Rectal smooth muscle tissue (tissue), 1 donor: ENCODE results near the gene IGF2R.
"Not testable (repeated sequence)": the region's sequence is repeated elsewhere in the genome, so short reads cannot be mapped to it uniquely, and the experiment has no call there.

Source experiments
- H3K27ac ChIP-seq: one replicate; pipeline ENCODE4 v1.7.0; 2013; ENCODE audit warnings: low read depth, low read length, inconsistent platforms
- H3K27me3 ChIP-seq: one replicate; pipeline ENCODE4 v1.7.0; 2013; ENCODE audit warnings: low read length; ENCODE audit not compliant: control insufficient read depth, insufficient read depth
- H3K36me3 ChIP-seq: one replicate; pipeline ENCODE4 v1.7.0; 2013; ENCODE audit warnings: low read length; ENCODE audit not compliant: control insufficient read depth, insufficient read depth
- H3K4me1 ChIP-seq: one replicate; pipeline ENCODE4 v1.7.0; 2013; ENCODE audit warnings: low read length; ENCODE audit not compliant: control insufficient read depth, insufficient read depth
- H3K4me3 ChIP-seq: one replicate; pipeline ENCODE4 v1.7.0; 2013; ENCODE audit warnings: low read length
- H3K9ac ChIP-seq: one replicate; pipeline ENCODE4 v1.7.0; 2013; ENCODE audit warnings: low read length

Gene IGF2R

DNA sequence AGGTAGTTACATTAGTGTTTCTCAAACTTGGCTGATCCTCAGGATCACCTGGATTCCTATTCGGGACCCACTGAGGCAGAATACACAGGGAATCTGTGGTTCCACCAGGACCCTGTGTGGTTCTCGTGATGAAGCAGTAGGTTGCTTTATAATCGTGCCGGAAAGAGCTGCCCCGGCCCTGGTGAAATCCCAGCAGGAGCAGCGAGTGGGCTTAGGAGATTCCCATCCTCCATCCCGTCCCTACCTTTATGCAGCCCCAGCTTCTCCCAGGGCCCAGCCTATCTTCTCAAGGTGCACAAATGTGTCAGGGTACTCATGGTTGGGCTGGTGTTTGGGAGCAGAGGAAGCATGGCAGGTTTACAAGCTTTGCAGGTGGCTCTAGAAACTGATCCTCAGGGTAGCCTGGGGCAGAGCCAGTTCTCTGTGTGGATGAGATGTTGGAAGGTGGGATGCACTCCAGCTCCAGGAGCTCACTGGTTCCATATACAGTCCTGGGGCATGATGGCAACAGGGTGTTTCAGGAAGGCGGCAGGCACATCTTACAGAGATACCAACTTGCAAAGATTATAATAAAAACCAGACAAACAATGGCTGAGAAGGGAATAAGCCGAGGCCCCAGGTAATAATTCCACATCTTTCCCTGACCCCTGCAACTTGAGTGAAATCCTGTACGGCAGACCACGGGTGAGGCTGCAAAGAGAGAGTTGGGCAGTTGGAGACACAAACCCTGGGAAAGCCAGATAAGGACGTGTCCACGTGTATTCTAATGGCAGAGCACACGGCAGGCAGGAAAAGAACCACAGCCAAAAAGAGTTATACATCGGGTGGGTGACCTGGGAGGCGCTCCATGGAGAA, 158.6 kb downstream of the IGF2R start:
- Histone ChIP-seq H3K4me1 (no peaks in the 10 kb centered on the region), H3K27me3 (no peaks in the 10 kb centered on the region), H3K9ac (no peak overlapping the region), H3K36me3 (no peaks in the 10 kb centered on the region), H3K4me3 (no peak overlapping the region), H3K27ac (no peak overlapping the region)

GRCh38 chr6:160128125-160128683, 159.3 kb downstream of the IGF2R start:
- no peak overlapping the region for H3K27ac ChIP-seq

DNA sequence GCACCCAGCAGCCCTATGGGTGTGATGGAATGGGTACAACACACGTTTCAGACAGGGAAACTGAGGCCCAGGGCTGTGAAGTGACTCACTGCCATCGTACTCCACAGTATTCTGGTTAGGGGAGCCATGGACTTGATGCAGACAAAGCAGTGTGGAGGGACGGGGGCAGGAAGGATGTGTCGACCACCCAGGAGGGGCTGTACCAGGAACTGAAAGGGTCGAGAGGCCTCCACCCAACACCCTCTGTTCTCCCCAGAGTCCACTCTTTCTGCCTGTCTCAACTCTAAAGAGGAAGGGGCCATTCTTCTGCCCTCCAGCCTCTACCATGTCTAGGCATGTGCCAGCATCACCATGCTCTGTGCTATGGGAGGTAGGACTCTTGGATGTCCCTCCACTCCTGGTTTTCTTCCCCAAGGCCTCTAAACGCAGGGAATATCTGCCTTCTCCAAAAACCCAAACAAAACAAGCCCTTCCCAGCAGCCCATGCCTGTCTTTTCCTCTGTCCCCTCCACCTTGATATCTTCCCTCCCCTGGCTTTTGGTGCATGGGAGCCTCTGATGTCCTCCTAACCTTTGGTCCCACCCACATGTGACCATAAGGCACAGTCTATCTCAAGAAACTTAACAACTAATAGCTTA, 160.1 kb downstream of the IGF2R start:
- Histone ChIP-seq H3K36me3 (no peaks in the 10 kb centered on the region), H3K27me3 (no peaks in the 10 kb centered on the region), H3K9ac (no peak overlapping the region), H3K4me1 (no peaks in the 10 kb centered on the region), H3K27ac (no peak overlapping the region), H3K4me3 (no peak overlapping the region)

More at GRCh38 chr6:160128125-160128683, 159.3 kb downstream of the IGF2R start:
- no peaks in the 10 kb centered on the region for H3K27me3 ChIP-seq
- H3K4me1 ChIP-seq: no peaks in the 10 kb centered on the region
- H3K4me3 ChIP-seq: no peak overlapping the region
- no peak overlapping the region for H3K9ac ChIP-seq
- no peaks in the 10 kb centered on the region for H3K36me3 ChIP-seq

GRCh38 chr6:160129881-160130615, 161.2 kb downstream of the IGF2R start:
- no peak overlapping the region for H3K4me3 ChIP-seq
- no peak overlapping the region for H3K9ac ChIP-seq
- H3K36me3 ChIP-seq: no peaks in the 10 kb centered on the region
- H3K27me3 ChIP-seq: no peaks in the 10 kb centered on the region
- H3K4me1 ChIP-seq: no peaks in the 10 kb centered on the region
- no peak overlapping the region for H3K27ac ChIP-seq

GRCh38 chr6:160130729-160131484, 162.0 kb downstream of the IGF2R start:
- Histone ChIP-seq H3K4me1 (no peaks in the 10 kb centered on the region), H3K4me3 (no peak overlapping the region), H3K36me3 (no peaks in the 10 kb centered on the region), H3K27ac (no peak overlapping the region), H3K9ac (no peak overlapping the region), H3K27me3 (no peaks in the 10 kb centered on the region)

DNA sequence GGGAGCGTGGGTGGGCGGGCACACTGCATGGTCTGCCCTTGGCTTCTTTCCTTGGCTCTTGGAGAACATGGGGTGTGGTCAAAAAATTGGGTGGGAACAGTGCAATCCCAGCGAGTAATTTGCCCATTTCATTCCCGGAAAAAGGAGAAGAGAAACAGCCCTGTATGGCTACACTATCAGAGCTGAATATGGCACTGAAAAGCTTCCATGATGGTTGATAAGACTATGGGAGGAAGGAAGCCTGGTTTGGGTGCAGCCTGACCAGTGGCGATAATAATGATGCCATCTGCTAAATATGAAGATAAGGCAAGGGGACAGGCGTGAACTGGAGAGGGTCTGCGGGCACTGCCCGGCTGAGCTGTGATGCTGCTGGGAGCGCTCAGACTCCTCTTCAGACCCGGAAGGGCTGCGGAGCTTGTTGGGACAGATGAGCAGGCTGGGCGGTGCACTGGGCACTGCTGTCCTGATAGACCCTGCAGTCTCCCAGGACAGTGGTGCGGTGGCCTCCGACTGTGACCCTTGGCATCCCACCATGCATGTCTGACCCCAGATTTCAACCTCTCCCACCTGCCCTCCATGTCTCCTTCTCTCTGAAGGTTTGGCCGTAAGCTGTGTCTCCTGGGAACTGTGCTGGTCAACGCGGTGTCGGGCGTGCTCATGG, 162.9 kb downstream of the IGF2R start:
- no peak overlapping the region for H3K4me3 ChIP-seq
- H3K4me1 ChIP-seq: no peaks in the 10 kb centered on the region
- H3K9ac ChIP-seq: no peak overlapping the region
- H3K27ac ChIP-seq: no peak overlapping the region
- no peaks in the 10 kb centered on the region for H3K27me3 ChIP-seq
- no peaks in the 10 kb centered on the region for H3K36me3 ChIP-seq

DNA sequence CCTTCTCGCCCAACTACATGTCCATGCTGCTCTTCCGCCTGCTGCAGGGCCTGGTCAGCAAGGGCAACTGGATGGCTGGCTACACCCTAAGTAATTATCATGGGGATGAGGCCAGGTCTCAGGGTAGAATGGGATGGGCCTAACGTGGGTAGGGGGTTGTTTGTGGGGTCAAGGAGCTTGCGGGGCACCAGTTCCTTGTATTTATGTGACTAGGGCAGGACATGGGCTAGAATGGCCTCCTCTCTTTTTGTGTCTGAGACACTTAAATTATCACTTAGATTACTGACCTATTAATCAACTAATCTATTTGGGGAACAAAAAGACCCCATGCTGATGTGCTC, 163.4 kb downstream of the IGF2R start:
- Histone ChIP-seq H3K27me3 (no peaks in the 10 kb centered on the region), H3K36me3 (no peaks in the 10 kb centered on the region), H3K4me3 (no peak overlapping the region), H3K4me1 (no peaks in the 10 kb centered on the region), H3K27ac (no peak overlapping the region), H3K9ac (no peak overlapping the region)

- Histone ChIP-seq H3K4me3 (no peak overlapping the region), H3K36me3 (no peaks in the 10 kb centered on the region), H3K4me1 (no peaks in the 10 kb centered on the region), H3K27ac (no peak overlapping the region), H3K9ac (no peak overlapping the region), H3K27me3 (no peaks in the 10 kb centered on the region)
Observed at GRCh38 chr6:160132776-160133338, 164.0 kb downstream of the IGF2R start.

GRCh38 chr6:160133441-160134336, 164.8 kb downstream of the IGF2R start:
- Histone ChIP-seq H3K4me1 (peaks cover 5% of the 10 kb centered on the region), H3K36me3 (no peaks in the 10 kb centered on the region), H3K9ac (no peak overlapping the region), H3K4me3 (no peak overlapping the region), H3K27ac (no peak overlapping the region), H3K27me3 (no peaks in the 10 kb centered on the region)

- peaks cover 11% of the 10 kb centered on the region for H3K4me1 ChIP-seq
- not testable (repeated sequence) for H3K9ac ChIP-seq, H3K36me3 ChIP-seq, H3K27me3 ChIP-seq, H3K4me3 ChIP-seq, H3K27ac ChIP-seq
Observed at GRCh38 chr6:160134337-160134751, 165.5 kb downstream of the IGF2R start.
